Neural progenitor cell (in vitro differentiated cells): ENCODE measurements around the gene CTU2. TPM values are rescaled to one million over a fixed set of nuclear protein-coding genes. Genes with fewer than 3 reads are reported as not detected.

Source experiments
- DNase-seq: peaks from one replicate; pipeline ENCODE4 v3.0.0-alpha.2; 2016; ENCODE audit warnings: low spot score
- H2AFZ ChIP-seq: fragments of 200-600 bp; sonication (generic); replicated peaks from 2 replicates; pipeline ENCODE4 v1.6.1; 2016; ENCODE audit warnings: antibody characterized with exemption
- H3F3A ChIP-seq: fragments of 200-600 bp; sonication (generic); 2 replicates; pipeline ENCODE4 v1.6.1; 2016; ENCODE audit warnings: antibody characterized with exemption, low read depth
- H3K27ac ChIP-seq: fragments of 200-600 bp; sonication (generic); 2 replicates; pipeline ENCODE4 v1.5.1; 2016; ENCODE audit warnings: mild to moderate bottlenecking
- H3K27me3 ChIP-seq: fragments of 200-600 bp; sonication (generic); 2 replicates; pipeline ENCODE4 v1.6.1; 2016; ENCODE audit warnings: mild to moderate bottlenecking, moderate library complexity
- H3K36me3 ChIP-seq: fragments of 200-600 bp; sonication (generic); 2 replicates; pipeline ENCODE4 v1.5.1; 2016
- H3K4me1 ChIP-seq: fragments of 200-600 bp; sonication (generic); 2 replicates; pipeline ENCODE4 v1.6.1; 2016; ENCODE audit warnings: mixed run types
- H3K4me2 ChIP-seq: fragments of 200-600 bp; sonication (generic); 2 replicates; pipeline ENCODE4 v1.6.1; 2016
- H3K4me3 ChIP-seq: fragments of 200-600 bp; sonication (generic); 2 replicates; pipeline ENCODE4 v1.5.1; 2016
- H3K79me2 ChIP-seq: fragments of 200-600 bp; sonication (generic); 2 replicates; pipeline ENCODE4 v1.6.1; 2016; ENCODE audit warnings: low read depth
- H3K9ac ChIP-seq: fragments of 200-600 bp; sonication (generic); 2 replicates; pipeline ENCODE4 v1.6.1; 2016
- H3K9me3 ChIP-seq: fragments of 200-600 bp; sonication (generic); 2 replicates; pipeline ENCODE4 v1.5.1; 2016; ENCODE audit warnings: low read depth
- H4K20me1 ChIP-seq: fragments of 200-600 bp; sonication (generic); 2 replicates; pipeline ENCODE4 v1.6.1; 2016; ENCODE audit warnings: low read depth
- H3K27ac Mint-ChIP-seq: 3 replicates; pipeline ENCODE4 v1.8.0; 2021; ENCODE audit warnings: mixed read lengths
- H3K27me3 Mint-ChIP-seq: 2 replicates; pipeline ENCODE4 v1.8.0; 2022; ENCODE audit warnings: low read depth, mild to moderate bottlenecking, inconsistent platforms, moderate library complexity, mixed read lengths; ENCODE audit not compliant: insufficient read depth
- H3K36me3 Mint-ChIP-seq: 3 replicates; pipeline ENCODE4 v1.8.0; 2021; ENCODE audit warnings: mixed read lengths
- H3K4me1 Mint-ChIP-seq: 3 replicates; pipeline ENCODE4 v1.8.0; 2021; ENCODE audit warnings: mixed read lengths
- H3K4me3 Mint-ChIP-seq: 3 replicates; pipeline ENCODE4 v1.8.0; 2021; ENCODE audit warnings: mild to moderate bottlenecking, moderate library complexity, mixed read lengths
- H3K9me3 Mint-ChIP-seq: 3 replicates; pipeline ENCODE4 v1.8.0; 2020; ENCODE audit warnings: mixed read lengths
- CTCF ChIP-seq: fragments of 200-600 bp; sonication (generic); IDR thresholded peaks from 2 replicates; pipeline ENCODE4 v1.5.1; 2017; ENCODE audit warnings: antibody characterized with exemption, mild to moderate bottlenecking
- EZH2 ChIP-seq: fragments of 200-600 bp; sonication (generic); IDR thresholded peaks from 2 replicates; pipeline ENCODE4 v1.6.1; 2017; ENCODE audit warnings: antibody characterized with exemption, mild to moderate bottlenecking, moderate library complexity
- EZH2phosphoT487 ChIP-seq: fragments of 200-600 bp; sonication (generic); IDR thresholded peaks from 2 replicates; pipeline ENCODE4 v1.6.1; 2017; ENCODE audit warnings: antibody characterized with exemption
- total RNA-seq: library from RNA; depleted of rRNA; stranded (reverse); fragments of >200 nt; gene quantifications from 2 replicates; pipeline ENCODE4 v1.2.3, GENCODE V29; 2015; ENCODE audit warnings: low replicate concordance

CTU2 gene
- total RNA-seq, 1 donor from 2014 or later = 4.7 TPM

GRCh38 chr16:88734361-88734728 lies 28.0 kb downstream of the CTU2 start:
- Histone ChIP-seq H3K9me3 (no peaks in the 10 kb centered on the region), H3K27ac (no peak overlapping the region), H4K20me1 (no peaks in the 10 kb centered on the region), H3K9ac (no peak overlapping the region), H3K4me3 (no peak overlapping the region), H3K79me2 (no peaks in the 10 kb centered on the region), H3K4me2 (no peak overlapping the region), H3F3A (peaks cover 3% of the 10 kb centered on the region), H3K36me3 (no peaks in the 10 kb centered on the region), H3K27me3 (no peaks in the 10 kb centered on the region), H3K4me1 (no peaks in the 10 kb centered on the region), H2AFZ (no peak overlapping the region)
- Mint-ChIP-seq H3K27me3 (peaks cover 2% of the 10 kb centered on the region), H3K4me3 (no peak overlapping the region), H3K9me3 (no peaks in the 10 kb centered on the region), H3K4me1 (peaks cover 8% of the 10 kb centered on the region), H3K27ac (no peak overlapping the region), H3K36me3 (no peaks in the 10 kb centered on the region)
- TF ChIP-seq CTCF (no peak), EZH2 (no peak), EZH2phosphoT487 (no peak)
- no peak for DNase-seq

- TF ChIP-seq CTCF (no peak), EZH2phosphoT487 (no peak), EZH2 (no peak)
- H3K27me3 Mint-ChIP-seq = peaks cover 2% of the 10 kb centered on the region
- no peaks in the 10 kb centered on the region for H3K79me2 ChIP-seq
- peaks cover 3% of the 10 kb centered on the region for H3F3A ChIP-seq
- no peak overlapping the region for H3K9ac ChIP-seq
- H3K9me3 Mint-ChIP-seq = no peaks in the 10 kb centered on the region
- H3K4me1 ChIP-seq = no peaks in the 10 kb centered on the region
- no peak overlapping the region for H3K4me2 ChIP-seq
- H3K4me3 Mint-ChIP-seq = no peak overlapping the region
- H2AFZ ChIP-seq = no peak overlapping the region
- H3K27ac Mint-ChIP-seq = no peak overlapping the region
- H4K20me1 ChIP-seq = no peaks in the 10 kb centered on the region
- no peak overlapping the region for H3K4me3 ChIP-seq
- no peaks in the 10 kb centered on the region for H3K36me3 ChIP-seq
- H3K36me3 Mint-ChIP-seq = no peaks in the 10 kb centered on the region
- H3K27ac ChIP-seq = no peak overlapping the region
- no peaks in the 10 kb centered on the region for H3K9me3 ChIP-seq
- no peaks in the 10 kb centered on the region for H3K27me3 ChIP-seq
- no peak for DNase-seq
- H3K4me1 Mint-ChIP-seq = peaks cover 8% of the 10 kb centered on the region
Measured at GRCh38 chr16:88735121-88735520, 28.8 kb downstream of the CTU2 start.

GRCh38 chr16:88735616-88736015 lies 29.3 kb downstream of the CTU2 start:
- Histone ChIP-seq H3K9ac (no peak overlapping the region), H3K27me3 (no peaks in the 10 kb centered on the region), H3K4me2 (no peak overlapping the region), H2AFZ (no peak overlapping the region), H3K27ac (no peak overlapping the region), H3K4me1 (no peaks in the 10 kb centered on the region), H3K4me3 (no peak overlapping the region), H3K9me3 (no peaks in the 10 kb centered on the region), H4K20me1 (no peaks in the 10 kb centered on the region), H3K79me2 (no peaks in the 10 kb centered on the region), H3F3A (peaks cover 3% of the 10 kb centered on the region), H3K36me3 (no peaks in the 10 kb centered on the region)
- no peaks in the 10 kb centered on the region for H3K36me3 Mint-ChIP-seq
- H3K27me3 Mint-ChIP-seq = peaks cover 2% of the 10 kb centered on the region
- H3K9me3 Mint-ChIP-seq = no peaks in the 10 kb centered on the region
- H3K4me1 Mint-ChIP-seq = peaks cover 8% of the 10 kb centered on the region
- H3K27ac Mint-ChIP-seq = no peak overlapping the region
- TF ChIP-seq EZH2phosphoT487 = no peak
- TF ChIP-seq CTCF = no peak
- TF ChIP-seq EZH2 = no peak
- no peak for DNase-seq
- no peak overlapping the region for H3K4me3 Mint-ChIP-seq

- no peaks in the 10 kb centered on the region for H3K9me3 Mint-ChIP-seq
- no peak overlapping the region for H2AFZ ChIP-seq
- TF ChIP-seq CTCF = no peak
- TF ChIP-seq EZH2phosphoT487 = no peak
- TF ChIP-seq EZH2 = no peak
- H3K27ac ChIP-seq = no peak overlapping the region
- DNase-seq = no peak
- no peak overlapping the region for H3K4me3 ChIP-seq
- H3K36me3 ChIP-seq = no peaks in the 10 kb centered on the region
- no peaks in the 10 kb centered on the region for H3K9me3 ChIP-seq
- peaks cover 6% of the 10 kb centered on the region for H3K4me1 Mint-ChIP-seq
- no peaks in the 10 kb centered on the region for H3K79me2 ChIP-seq
- no peak overlapping the region for H3K27ac Mint-ChIP-seq
- H3K36me3 Mint-ChIP-seq = no peaks in the 10 kb centered on the region
- H3K27me3 Mint-ChIP-seq = no peaks in the 10 kb centered on the region
- H3K4me2 ChIP-seq = no peak overlapping the region
- no peak overlapping the region for H3K4me3 Mint-ChIP-seq
- no peaks in the 10 kb centered on the region for H4K20me1 ChIP-seq
- H3F3A ChIP-seq = peaks cover 3% of the 10 kb centered on the region
- H3K4me1 ChIP-seq = no peaks in the 10 kb centered on the region
- no peaks in the 10 kb centered on the region for H3K27me3 ChIP-seq
- H3K9ac ChIP-seq = no peak overlapping the region
Measured at GRCh38 chr16:88736088-88736487, 29.8 kb downstream of the CTU2 start.
